Neural cell (in vitro differentiated cells): Measurements from ENCODE around the gene SPECC1L. TPM values are rescaled to one million over a fixed set of nuclear protein-coding genes. Genes with fewer than 3 reads are reported as not detected.

ENCODE experiments used
- H2AFZ ChIP-seq: fragments of 200-600, 300-800 bp; sonication (generic), shearing (Covaris generic); 2 replicates; pipeline ENCODE4 v1.6.0; 2014; ENCODE audit warnings: low read depth, mild to moderate bottlenecking, antibody characterized with exemption, low read length, moderate library complexity
- H3F3A ChIP-seq: fragments of 200-600 bp; shearing (Covaris generic); 2 replicates; pipeline ENCODE4 v1.6.1; 2016; ENCODE audit warnings: mild to moderate bottlenecking, moderate library complexity, mixed read lengths, antibody characterized with exemption, low read length; ENCODE audit not compliant: insufficient read depth, poor library complexity, severe bottlenecking
- H3K27ac ChIP-seq: fragments of 200-600, 300-800 bp; sonication (generic), shearing (Covaris generic); 2 replicates; pipeline ENCODE4 v1.5.1; 2014; ENCODE audit warnings: mild to moderate bottlenecking, low read length, moderate library complexity
- H3K27me3 ChIP-seq: fragments of 300-800, 200-600 bp; sonication (generic), shearing (Covaris generic); 2 replicates; pipeline ENCODE4 v1.6.0; 2014; ENCODE audit warnings: mild to moderate bottlenecking, low read depth, low read length, moderate library complexity; ENCODE audit not compliant: insufficient read depth
- H3K36me3 ChIP-seq: fragments of 300-800, 200-600 bp; sonication (generic), shearing (Covaris generic); 2 replicates; pipeline ENCODE4 v1.5.1; 2014; ENCODE audit warnings: mild to moderate bottlenecking, antibody characterized with exemption, low read length, moderate library complexity; ENCODE audit not compliant: insufficient read depth
- H3K4me2 ChIP-seq: fragments of 300-800, 200-600 bp; sonication (generic), shearing (Covaris generic); 2 replicates; pipeline ENCODE4 v1.6.0; 2014; ENCODE audit warnings: mild to moderate bottlenecking, low read length
- H3K4me3 ChIP-seq: fragments of 300-800, 200-600 bp; sonication (generic), shearing (Covaris generic); 2 replicates; pipeline ENCODE4 v1.5.1; 2014; ENCODE audit warnings: mild to moderate bottlenecking, low read length, moderate library complexity
- H3K79me2 ChIP-seq: fragments of 200-600 bp; shearing (Covaris generic); replicated peaks from 2 replicates; pipeline ENCODE4 v1.6.0; 2014; ENCODE audit warnings: mild to moderate bottlenecking, low read length, moderate library complexity; ENCODE audit not compliant: insufficient read depth
- H3K9ac ChIP-seq: fragments of 300-800, 200-600 bp; sonication (generic), shearing (Covaris generic); 2 replicates; pipeline ENCODE4 v1.6.1; 2016; ENCODE audit warnings: mild to moderate bottlenecking, low read length, mixed read lengths
- H3K9me2 ChIP-seq: fragments of 200-600 bp; shearing (Covaris generic); 2 replicates; pipeline ENCODE4 v1.6.1; 2016; ENCODE audit warnings: mild to moderate bottlenecking, low read length, mixed read lengths; ENCODE audit not compliant: insufficient read depth
- H3K9me3 ChIP-seq: fragments of 200-600, 300-800 bp; sonication (generic), shearing (Covaris generic); 2 replicates; pipeline ENCODE4 v1.6.1; 2016; ENCODE audit warnings: mild to moderate bottlenecking, mixed run types, low read length, moderate library complexity, mixed read lengths
- H4K20me1 ChIP-seq: fragments of 200-600 bp; shearing (Covaris generic); 2 replicates; pipeline ENCODE4 v1.6.1; 2016; ENCODE audit warnings: mild to moderate bottlenecking, mixed run types; ENCODE audit not compliant: insufficient read depth
- CTCF ChIP-seq: fragments of 450-650 bp; IDR thresholded peaks from 2 replicates; pipeline ENCODE4 v1.5.1; 2014; ENCODE audit warnings: antibody characterized with exemption, mild to moderate bottlenecking, moderate library complexity; ENCODE audit not compliant: poor library complexity, severe bottlenecking
- EP300 ChIP-seq: fragments of 450-650 bp; conservative IDR thresholded peaks from 2 replicates; pipeline ENCODE4 v1.6.1; 2014; ENCODE audit warnings: antibody characterized with exemption, mild to moderate bottlenecking, moderate library complexity; ENCODE audit not compliant: poor library complexity, severe bottlenecking
- EZH2 ChIP-seq: fragments of 200-600, 300-800 bp; shearing (Covaris generic), sonication (generic); IDR thresholded peaks from 2 replicates; pipeline ENCODE4 v1.6.1; 2014; ENCODE audit warnings: antibody characterized with exemption, low read length, borderline replicate concordance, mild to moderate bottlenecking; ENCODE audit not compliant: insufficient read depth, poor library complexity, severe bottlenecking
- MXI1 ChIP-seq: fragments of 450-650 bp; conservative IDR thresholded peaks from 2 replicates; pipeline ENCODE4 v1.6.1; 2014; ENCODE audit warnings: antibody characterized with exemption, mild to moderate bottlenecking; ENCODE audit not compliant: poor library complexity, severe bottlenecking
- POLR2AphosphoS5 ChIP-seq: IDR thresholded peaks from 2 replicates; pipeline ENCODE4 v1.6.1; 2012
- RAD21 ChIP-seq: fragments of 450-650 bp; conservative IDR thresholded peaks from 2 replicates; pipeline ENCODE4 v1.6.1; 2014; ENCODE audit warnings: antibody characterized with exemption, mild to moderate bottlenecking, moderate library complexity
- SMC3 ChIP-seq: fragments of 450-650 bp; conservative IDR thresholded peaks from 2 replicates; pipeline ENCODE4 v1.6.1; 2014; ENCODE audit warnings: antibody characterized with exemption, mild to moderate bottlenecking, moderate library complexity; ENCODE audit not compliant: poor library complexity
- TAF1 ChIP-seq: IDR thresholded peaks from 2 replicates; pipeline ENCODE4 v1.6.1; 2012; ENCODE audit warnings: low read depth
- polyA plus RNA-seq: library from polyadenylated mRNA; depleted of rRNA; stranded (reverse); fragments of >200 nt; gene quantifications from 2 replicates; pipeline ENCODE4 v1.2.3, GENCODE V29; 2014
- TF ChIP-seq, protein P1 (sequence below): IDR thresholded peaks from 2 replicates; pipeline ENCODE4 v1.6.1; 2012; ENCODE audit warnings: borderline replicate concordance

SPECC1L gene
- polyA plus RNA-seq, 1 donor from 2014 or later, result 27.1 TPM

GRCh38 chr22:24440270-24440717, 169.7 kb downstream of the SPECC1L start:
- H4K20me1 ChIP-seq, result no peaks in the 10 kb centered on the region
- no peaks in the 10 kb centered on the region for H3K9me3 ChIP-seq
- TF ChIP-seq CTCF, result no peak
- TF ChIP-seq MXI1, result no peak
- no peak for TF ChIP-seq EP300
- no peak for TF ChIP-seq TAF1
- no peak for TF ChIP-seq RAD21
- no peak for TF ChIP-seq EZH2
- TF ChIP-seq POLR2AphosphoS5, result no peak
- TF ChIP-seq, protein P1, sequence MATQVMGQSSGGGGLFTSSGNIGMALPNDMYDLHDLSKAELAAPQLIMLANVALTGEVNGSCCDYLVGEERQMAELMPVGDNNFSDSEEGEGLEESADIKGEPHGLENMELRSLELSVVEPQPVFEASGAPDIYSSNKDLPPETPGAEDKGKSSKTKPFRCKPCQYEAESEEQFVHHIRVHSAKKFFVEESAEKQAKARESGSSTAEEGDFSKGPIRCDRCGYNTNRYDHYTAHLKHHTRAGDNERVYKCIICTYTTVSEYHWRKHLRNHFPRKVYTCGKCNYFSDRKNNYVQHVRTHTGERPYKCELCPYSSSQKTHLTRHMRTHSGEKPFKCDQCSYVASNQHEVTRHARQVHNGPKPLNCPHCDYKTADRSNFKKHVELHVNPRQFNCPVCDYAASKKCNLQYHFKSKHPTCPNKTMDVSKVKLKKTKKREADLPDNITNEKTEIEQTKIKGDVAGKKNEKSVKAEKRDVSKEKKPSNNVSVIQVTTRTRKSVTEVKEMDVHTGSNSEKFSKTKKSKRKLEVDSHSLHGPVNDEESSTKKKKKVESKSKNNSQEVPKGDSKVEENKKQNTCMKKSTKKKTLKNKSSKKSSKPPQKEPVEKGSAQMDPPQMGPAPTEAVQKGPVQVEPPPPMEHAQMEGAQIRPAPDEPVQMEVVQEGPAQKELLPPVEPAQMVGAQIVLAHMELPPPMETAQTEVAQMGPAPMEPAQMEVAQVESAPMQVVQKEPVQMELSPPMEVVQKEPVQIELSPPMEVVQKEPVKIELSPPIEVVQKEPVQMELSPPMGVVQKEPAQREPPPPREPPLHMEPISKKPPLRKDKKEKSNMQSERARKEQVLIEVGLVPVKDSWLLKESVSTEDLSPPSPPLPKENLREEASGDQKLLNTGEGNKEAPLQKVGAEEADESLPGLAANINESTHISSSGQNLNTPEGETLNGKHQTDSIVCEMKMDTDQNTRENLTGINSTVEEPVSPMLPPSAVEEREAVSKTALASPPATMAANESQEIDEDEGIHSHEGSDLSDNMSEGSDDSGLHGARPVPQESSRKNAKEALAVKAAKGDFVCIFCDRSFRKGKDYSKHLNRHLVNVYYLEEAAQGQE, result no peak
- no peak for TF ChIP-seq SMC3
- H3K79me2 ChIP-seq, result no peaks in the 10 kb centered on the region
- H3K9me2 ChIP-seq, result no peaks in the 10 kb centered on the region
- H3K9ac ChIP-seq, result no peak overlapping the region
- no peak overlapping the region for H3K27ac ChIP-seq
- H3K36me3 ChIP-seq, result no peaks in the 10 kb centered on the region
- H2AFZ ChIP-seq, result no peak overlapping the region
- no peaks in the 10 kb centered on the region for H3F3A ChIP-seq
- no peaks in the 10 kb centered on the region for H3K27me3 ChIP-seq
- no peak overlapping the region for H3K4me2 ChIP-seq
- H3K4me3 ChIP-seq, result no peak overlapping the region

DNA sequence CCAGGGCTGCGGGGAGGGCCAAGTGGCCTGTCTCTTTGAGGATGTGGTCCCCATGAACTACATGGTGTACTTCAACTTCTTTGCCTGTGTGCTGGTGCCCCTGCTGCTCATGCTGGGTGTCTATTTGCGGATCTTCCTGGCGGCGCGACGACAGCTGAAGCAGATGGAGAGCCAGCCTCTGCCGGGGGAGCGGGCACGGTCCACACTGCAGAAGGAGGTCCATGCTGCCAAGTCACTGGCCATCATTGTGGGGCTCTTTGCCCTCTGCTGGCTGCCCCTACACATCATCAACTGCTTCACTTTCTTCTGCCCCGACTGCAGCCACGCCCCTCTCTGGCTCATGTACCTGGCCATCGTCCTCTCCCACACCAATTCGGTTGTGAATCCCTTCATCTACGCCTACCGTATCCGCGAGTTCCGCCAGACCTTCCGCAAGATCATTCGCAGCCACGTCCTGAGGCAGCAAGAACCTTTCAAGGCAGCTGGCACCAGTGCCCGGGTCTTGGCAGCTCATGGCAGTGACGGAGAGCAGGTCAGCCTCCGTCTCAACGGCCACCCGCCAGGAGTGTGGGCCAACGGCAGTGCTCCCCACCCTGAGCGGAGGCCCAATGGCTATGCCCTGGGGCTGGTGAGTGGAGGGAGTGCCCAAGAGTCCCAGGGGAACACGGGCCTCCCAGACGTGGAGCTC, 170.2 kb downstream of the SPECC1L start:
- H3K9ac ChIP-seq, result no peak overlapping the region
- H3K79me2 ChIP-seq, result no peaks in the 10 kb centered on the region
- no peaks in the 10 kb centered on the region for H3F3A ChIP-seq
- H3K9me3 ChIP-seq, result no peaks in the 10 kb centered on the region
- TF ChIP-seq RAD21, result no peak
- no peak for TF ChIP-seq POLR2AphosphoS5
- TF ChIP-seq TAF1, result no peak
- no peaks in the 10 kb centered on the region for H3K27me3 ChIP-seq
- no peaks in the 10 kb centered on the region for H4K20me1 ChIP-seq
- no peak overlapping the region for H3K27ac ChIP-seq
- H3K36me3 ChIP-seq, result no peaks in the 10 kb centered on the region
- H2AFZ ChIP-seq, result no peak overlapping the region
- no peak overlapping the region for H3K4me3 ChIP-seq
- no peaks in the 10 kb centered on the region for H3K9me2 ChIP-seq
- no peak overlapping the region for H3K4me2 ChIP-seq
